Karpas-422 (cell line): ENCODE data around the gene UGT1A7. TPM values are rescaled to one million over a fixed set of nuclear protein-coding genes. Genes with fewer than 3 reads are reported as not detected.
"Not testable (repeated sequence)": the region's sequence is repeated elsewhere in the genome, so short reads cannot be mapped to it uniquely, and the experiment has no call there.

Experiments used
- DNase-seq: peaks from one replicate; pipeline ENCODE4 v3.0.0-alpha.2; 2015
- H2AFZ ChIP-seq: fragments of 200-600 bp; sonication (generic); 2 replicates; pipeline ENCODE4 v1.6.1; 2014; ENCODE audit warnings: antibody characterized with exemption, low read length, mixed read lengths
- H3K27ac ChIP-seq: fragments of 200-600 bp; sonication (generic); 2 replicates; pipeline ENCODE4 v1.5.1; 2014; ENCODE audit warnings: mild to moderate bottlenecking, low read length, moderate library complexity
- H3K27me3 ChIP-seq: fragments of 200-600 bp; sonication (generic); 2 replicates; pipeline ENCODE4 v1.6.1; 2014; ENCODE audit warnings: low read length, mixed read lengths
- H3K36me3 ChIP-seq: fragments of 200-600 bp; sonication (generic); 2 replicates; pipeline ENCODE4 v1.6.1; 2014; ENCODE audit warnings: low read length, mixed read lengths; ENCODE audit not compliant: insufficient read depth
- H3K4me1 ChIP-seq: fragments of 200-600 bp; sonication (generic); 2 replicates; pipeline ENCODE4 v1.6.1; 2014; ENCODE audit warnings: mild to moderate bottlenecking, low read length, mixed read lengths
- H3K4me2 ChIP-seq: fragments of 200-600 bp; sonication (generic); 2 replicates; pipeline ENCODE4 v1.6.1; 2014; ENCODE audit warnings: low read length, low read depth, mild to moderate bottlenecking; ENCODE audit not compliant: poor library complexity, severe bottlenecking
- H3K4me3 ChIP-seq: fragments of 200-600 bp; sonication (generic); 2 replicates; pipeline ENCODE4 v1.5.1; 2014; ENCODE audit warnings: mild to moderate bottlenecking, antibody characterized with exemption, low read length, mixed read lengths
- H3K79me2 ChIP-seq: fragments of 200-600 bp; sonication (generic); 2 replicates; pipeline ENCODE4 v1.6.1; 2014; ENCODE audit warnings: mild to moderate bottlenecking, low read length, mixed read lengths
- H3K9ac ChIP-seq: fragments of 200-600 bp; sonication (generic); 2 replicates; pipeline ENCODE4 v1.6.0; 2014; ENCODE audit warnings: low read length
- H3K9me2 ChIP-seq: fragments of 200-600 bp; sonication (generic), shearing (Covaris generic); replicated peaks from 2 replicates; pipeline ENCODE4 v1.6.0; 2014; ENCODE audit warnings: mild to moderate bottlenecking, low read length, moderate library complexity; ENCODE audit not compliant: insufficient read depth
- H3K9me3 ChIP-seq: fragments of 300-700, 200-600 bp; sonication (generic); 2 replicates; pipeline ENCODE4 v1.6.1; 2014; ENCODE audit warnings: low read length, mixed read lengths
- H4K20me1 ChIP-seq: fragments of 200-600 bp; sonication (generic); 2 replicates; pipeline ENCODE4 v1.6.1; 2014; ENCODE audit warnings: mild to moderate bottlenecking, antibody characterized with exemption, low read length, low read depth; ENCODE audit not compliant: insufficient read depth
- total RNA-seq: library from RNA; depleted of rRNA; stranded (reverse); fragments of >200 nt; shearing (Covaris generic); gene quantifications from 2 replicates; pipeline ENCODE4 v1.2.3, GENCODE V29; 2014; ENCODE audit warnings: low replicate concordance

Gene UGT1A7
- total RNA-seq, 1 experiment from 2014 or later: not detected

- Histone ChIP-seq H3K27me3 (no peaks in the 10 kb centered on the region), H3K36me3 (no peaks in the 10 kb centered on the region), H3K27ac (no peak overlapping the region), H3K4me3 (no peak overlapping the region), H4K20me1 (no peaks in the 10 kb centered on the region), H3K4me2 (no peak overlapping the region), H3K9me2 (no peaks in the 10 kb centered on the region), H3K79me2 (no peaks in the 10 kb centered on the region), H3K4me1 (no peaks in the 10 kb centered on the region), H3K9me3 (no peaks in the 10 kb centered on the region), H2AFZ (no peak overlapping the region), H3K9ac (no peak overlapping the region)
- DNase-seq: peak; percentile 42
These were observed 27.2 kb downstream of the UGT1A7 start for GRCh38 chr2:233708942-233709341.

DNA sequence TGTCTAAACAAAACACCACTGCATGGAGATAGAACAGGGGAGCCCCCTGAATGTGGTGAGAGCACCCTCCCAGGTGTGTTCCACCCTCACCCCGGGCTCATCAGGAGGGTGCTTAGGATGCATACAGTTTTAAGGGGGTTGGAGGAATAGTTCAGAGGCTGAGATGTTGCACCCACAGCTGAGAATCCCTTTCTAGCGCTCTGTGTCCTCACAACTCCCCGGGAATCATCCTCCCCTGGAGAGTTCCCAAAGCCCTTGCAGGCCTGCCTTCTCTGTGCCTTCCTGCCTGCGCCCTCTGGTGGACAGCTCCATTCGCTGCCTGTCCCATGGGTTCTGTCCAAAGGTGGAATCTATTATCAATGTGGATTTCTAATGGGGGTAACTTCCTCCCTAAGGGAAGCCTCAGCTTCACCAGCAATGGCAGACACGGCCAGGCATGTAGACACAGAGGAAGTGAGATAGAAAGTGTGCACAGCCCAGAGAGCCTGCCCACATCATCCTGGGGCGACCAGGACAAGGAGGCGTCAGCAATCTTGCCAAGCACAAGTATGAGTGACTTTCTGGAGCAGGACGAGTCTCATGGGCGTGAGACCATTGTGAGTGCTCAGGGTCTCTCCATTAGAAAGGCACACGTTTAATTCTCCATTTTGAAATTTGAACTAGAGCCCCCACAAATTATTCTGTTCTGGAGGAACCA is 29.8 kb downstream of the UGT1A7 start:
- Histone ChIP-seq H3K9me3 (no peaks in the 10 kb centered on the region), H3K4me2 (no peak overlapping the region), H3K4me3 (no peak overlapping the region), H2AFZ (no peak overlapping the region), H3K4me1 (no peaks in the 10 kb centered on the region), H3K36me3 (no peaks in the 10 kb centered on the region), H3K9me2 (no peaks in the 10 kb centered on the region), H3K27ac (no peak overlapping the region), H3K79me2 (no peaks in the 10 kb centered on the region), H4K20me1 (no peaks in the 10 kb centered on the region), H3K27me3 (no peaks in the 10 kb centered on the region), H3K9ac (no peak overlapping the region)
- peak; percentile 84 for DNase-seq

DNA sequence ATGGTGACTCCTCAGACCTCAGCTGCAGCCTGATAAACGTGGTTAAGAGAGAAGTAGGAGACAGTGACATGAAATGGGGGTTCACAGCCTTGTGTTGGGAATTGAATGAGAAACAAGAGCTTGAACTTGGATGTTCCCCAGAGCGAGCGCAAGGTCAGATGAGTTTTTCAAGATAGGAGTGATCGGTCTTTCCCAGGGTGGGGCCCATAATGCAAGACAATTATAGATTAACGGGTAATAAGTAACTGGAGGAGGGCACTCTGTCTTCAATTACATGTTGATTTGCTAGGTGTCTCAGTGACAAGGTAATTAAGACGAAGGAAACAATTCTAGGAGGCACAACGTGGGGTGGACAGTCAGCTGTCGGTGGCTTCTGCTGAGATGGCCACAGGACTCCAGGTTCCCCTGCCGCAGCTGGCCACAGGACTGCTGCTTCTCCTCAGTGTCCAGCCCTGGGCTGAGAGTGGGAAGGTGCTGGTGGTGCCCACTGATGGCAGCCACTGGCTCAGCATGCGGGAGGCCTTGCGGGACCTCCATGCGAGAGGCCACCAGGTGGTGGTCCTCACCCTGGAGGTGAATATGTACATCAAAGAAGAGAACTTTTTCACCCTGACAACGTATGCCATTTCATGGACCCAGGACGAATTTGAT is 31.0 kb downstream of the UGT1A7 start, which contains the start of gene UGT1A5:
TSS of gene UGT1A5 (plus strand) at position 297 of the 651 bp plus-strand sequence. CDS start at position 382, 85 bp downstream.
- no peaks in the 10 kb centered on the region for H4K20me1 ChIP-seq
- H3K4me3 ChIP-seq: no peak within 1 kb of the TSS
- H3K27ac ChIP-seq: no peak within 1 kb of the TSS
- no peak within 1 kb of the TSS for H2AFZ ChIP-seq
- H3K9ac ChIP-seq: no peak within 1 kb of the TSS
- H3K36me3 ChIP-seq: no peaks in the 10 kb centered on the region
- no peaks in the 10 kb centered on the region for H3K9me3 ChIP-seq
- H3K4me1 ChIP-seq: no peaks in the 10 kb centered on the region
- DNase-seq: peak; percentile 21
- H3K79me2 ChIP-seq: no peaks in the 10 kb centered on the region
- no peaks in the 10 kb centered on the region for H3K9me2 ChIP-seq
- H3K4me2 ChIP-seq: no peak within 1 kb of the TSS
- no peaks in the 10 kb centered on the region for H3K27me3 ChIP-seq

DNA sequence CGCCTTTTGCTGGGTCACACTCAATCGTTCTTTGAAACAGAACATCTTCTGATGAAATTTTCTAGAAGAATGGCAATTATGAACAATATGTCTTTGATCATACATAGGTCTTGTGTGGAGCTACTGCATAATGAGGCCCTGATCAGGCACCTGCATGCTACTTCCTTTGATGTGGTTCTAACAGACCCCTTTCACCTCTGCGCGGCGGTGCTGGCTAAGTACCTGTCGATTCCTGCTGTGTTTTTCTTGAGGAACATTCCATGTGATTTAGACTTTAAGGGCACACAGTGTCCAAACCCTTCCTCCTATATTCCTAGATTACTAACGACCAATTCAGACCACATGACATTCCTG is 31.5 kb downstream of the UGT1A7 start:
- Histone ChIP-seq H3K9me3 (no peaks in the 10 kb centered on the region), H3K9me2 (no peaks in the 10 kb centered on the region), H3K36me3 (no peaks in the 10 kb centered on the region), H3K4me2 (no peak overlapping the region), H4K20me1 (no peaks in the 10 kb centered on the region), H3K9ac (no peak overlapping the region), H3K79me2 (no peaks in the 10 kb centered on the region), H2AFZ (no peak overlapping the region), H3K4me1 (no peaks in the 10 kb centered on the region), H3K27me3 (no peaks in the 10 kb centered on the region), H3K4me3 (no peak overlapping the region), H3K27ac (no peak overlapping the region)
- no peak for DNase-seq

DNA sequence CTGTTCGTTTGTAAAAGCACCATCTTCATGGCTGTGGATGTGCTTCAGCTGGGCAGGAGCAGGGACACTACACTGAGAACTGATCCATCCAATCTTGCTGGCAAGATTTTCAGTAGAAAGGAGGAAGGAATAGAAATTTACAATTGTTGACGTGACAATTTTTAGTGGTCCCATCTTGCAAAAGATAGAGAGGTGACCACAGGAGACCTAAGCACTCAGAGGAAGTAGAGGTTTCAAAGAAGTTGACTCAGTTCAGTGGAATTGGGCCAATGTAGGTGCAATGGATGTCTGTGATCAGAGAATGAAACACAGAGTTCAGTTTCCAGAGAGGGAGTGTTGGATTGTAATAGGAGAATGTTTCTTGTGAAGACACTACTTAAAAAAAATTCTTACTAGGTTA is 32.4 kb downstream of the UGT1A7 start:
- no peak for DNase-seq
- no peak overlapping the region for H2AFZ ChIP-seq
- no peak overlapping the region for H3K9ac ChIP-seq
- no peak overlapping the region for H3K27ac ChIP-seq
- no peaks in the 10 kb centered on the region for H4K20me1 ChIP-seq
- no peaks in the 10 kb centered on the region for H3K27me3 ChIP-seq
- no peaks in the 10 kb centered on the region for H3K79me2 ChIP-seq
- no peaks in the 10 kb centered on the region for H3K9me3 ChIP-seq
- H3K4me2 ChIP-seq: no peak overlapping the region
- H3K36me3 ChIP-seq: no peaks in the 10 kb centered on the region
- no peaks in the 10 kb centered on the region for H3K9me2 ChIP-seq
- H3K4me3 ChIP-seq: no peak overlapping the region
- no peaks in the 10 kb centered on the region for H3K4me1 ChIP-seq

- H3K36me3 ChIP-seq: no peaks in the 10 kb centered on the region
- H3K9me3 ChIP-seq: no peaks in the 10 kb centered on the region
- H3K9me2 ChIP-seq: no peaks in the 10 kb centered on the region
- no peaks in the 10 kb centered on the region for H3K4me1 ChIP-seq
- H3K27ac ChIP-seq: no peak within 1 kb of the TSS
- DNase-seq: peak; percentile 6
- H2AFZ ChIP-seq: no peak within 1 kb of the TSS
- no peaks in the 10 kb centered on the region for H3K79me2 ChIP-seq
- no peak within 1 kb of the TSS for H3K4me2 ChIP-seq
- H3K27me3 ChIP-seq: no peaks in the 10 kb centered on the region
- no peak within 1 kb of the TSS for H3K4me3 ChIP-seq
- H4K20me1 ChIP-seq: no peaks in the 10 kb centered on the region
- no peak within 1 kb of the TSS for H3K9ac ChIP-seq
These were observed 36.9 kb downstream of the UGT1A7 start, which contains the start of gene UGT1A4 for GRCh38 chr2:233718552-233718951. Gene UGT1A4 (plus strand): TSS chr2:233718736. CDS start chr2:233718821, 85 bp downstream.

DNA sequence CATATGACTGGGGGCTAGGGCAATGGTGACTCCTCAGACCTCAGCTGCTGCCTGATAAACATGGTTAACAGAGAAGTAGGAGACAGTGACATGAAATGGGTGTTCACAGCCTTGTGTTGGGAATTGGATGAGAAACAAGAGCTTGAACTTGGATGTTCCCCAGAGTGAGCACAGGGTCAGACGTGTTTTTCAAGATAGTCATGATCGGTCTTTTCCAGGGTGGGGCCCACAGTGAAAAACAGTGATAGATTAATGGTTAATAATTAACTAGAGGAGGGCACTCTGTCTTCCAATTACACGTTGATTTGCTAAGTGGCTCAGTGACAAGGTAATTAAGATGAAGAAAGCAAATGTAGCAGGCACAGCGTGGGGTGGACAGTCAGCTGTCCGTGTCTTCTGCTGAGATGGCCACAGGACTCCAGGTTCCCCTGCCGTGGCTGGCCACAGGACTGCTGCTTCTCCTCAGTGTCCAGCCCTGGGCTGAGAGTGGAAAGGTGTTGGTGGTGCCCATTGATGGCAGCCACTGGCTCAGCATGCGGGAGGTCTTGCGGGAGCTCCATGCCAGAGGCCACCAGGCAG is 47.1 kb downstream of the UGT1A7 start, which contains the start of gene UGT1A3:
TSS of gene UGT1A3 (plus strand) at position 320 of the 579 bp plus-strand sequence. CDS start at position 405, 85 bp downstream.
- H4K20me1 ChIP-seq: no peaks in the 10 kb centered on the region
- H3K4me1 ChIP-seq: no peaks in the 10 kb centered on the region
- no peak within 1 kb of the TSS for H3K4me2 ChIP-seq
- no peak within 1 kb of the TSS for H2AFZ ChIP-seq
- no peaks in the 10 kb centered on the region for H3K27me3 ChIP-seq
- H3K27ac ChIP-seq: no peak within 1 kb of the TSS
- no peaks in the 10 kb centered on the region for H3K36me3 ChIP-seq
- H3K79me2 ChIP-seq: no peaks in the 10 kb centered on the region
- peak; percentile 14 for DNase-seq
- no peak within 1 kb of the TSS for H3K4me3 ChIP-seq
- H3K9ac ChIP-seq: no peak within 1 kb of the TSS
- no peaks in the 10 kb centered on the region for H3K9me2 ChIP-seq
- no peaks in the 10 kb centered on the region for H3K9me3 ChIP-seq

- H3K36me3 ChIP-seq, H3K9me2 ChIP-seq, H2AFZ ChIP-seq, H3K4me1 ChIP-seq, H3K27me3 ChIP-seq, H3K9ac ChIP-seq, H3K79me2 ChIP-seq, H4K20me1 ChIP-seq, H3K4me3 ChIP-seq, H3K9me3 ChIP-seq, H3K27ac ChIP-seq, H3K4me2 ChIP-seq: not testable (repeated sequence)
- DNase-seq: peak; percentile 32
These were observed 55.4 kb downstream of the UGT1A7 start for GRCh38 chr2:233736868-233737653.
